CD4-positive, alpha-beta T cell treated with Interleukin-17A for 4 hours (primary cell): ENCODE measurements around the gene LPCAT2.
A peak's percentile ranks its signal among the peaks of the same experiment; 100 is the strongest.

Experiments
- DNase-seq: peaks from one replicate; pipeline ENCODE4 v3.0.0-alpha.2; 2020; ENCODE audit warnings: mixed read lengths

LPCAT2 gene

GRCh38 chr16:55508941-55509931 is at the start of gene LPCAT2:
Gene LPCAT2, plus strand, starts transcription at chr16:55509072. Its CDS starts 110 bp downstream, at chr16:55509182.
- DNase-seq = peak; percentile 17

GRCh38 chr16:55462241-55462640 is 46.6 kb upstream of the LPCAT2 start:
- no peak for DNase-seq

GRCh38 chr16:55464375-55464774 is 44.5 kb upstream of the LPCAT2 start:
- DNase-seq = no peak

GRCh38 chr16:55465077-55465896 is 43.6 kb upstream of the LPCAT2 start:
- DNase-seq = peak; percentile 83

- DNase-seq = no peak
Measured at GRCh38 chr16:55466209-55466608, 42.7 kb upstream of the LPCAT2 start.

- DNase-seq = no peak
Measured at GRCh38 chr16:55467898-55468297, 41.0 kb upstream of the LPCAT2 start.

- DNase-seq = no peak
Measured at GRCh38 chr16:55468352-55468990, 40.4 kb upstream of the LPCAT2 start.

- DNase-seq = no peak
Measured at GRCh38 chr16:55469821-55470532, 38.9 kb upstream of the LPCAT2 start.

- DNase-seq = no peak
Measured at GRCh38 chr16:55470533-55471371, 38.1 kb upstream of the LPCAT2 start.

GRCh38 chr16:55471448-55472097 is 37.3 kb upstream of the LPCAT2 start:
- no peak for DNase-seq

- DNase-seq = no peak
Measured at GRCh38 chr16:55473587-55473986, 35.3 kb upstream of the LPCAT2 start.

GRCh38 chr16:55474821-55475220 is 34.1 kb upstream of the LPCAT2 start:
- DNase-seq = no peak

GRCh38 chr16:55475919-55476318 is 33.0 kb upstream of the LPCAT2 start:
- DNase-seq = no peak

GRCh38 chr16:55476625-55477533 is 32.0 kb upstream of the LPCAT2 start:
- DNase-seq = no peak

GRCh38 chr16:55477736-55478135 is 31.1 kb upstream of the LPCAT2 start:
- no peak for DNase-seq

- DNase-seq = no peak
Measured at GRCh38 chr16:55478827-55479429, 29.9 kb upstream of the LPCAT2 start, which contains the start of gene MMP2. Gene MMP2, plus strand, starts transcription at chr16:55479198. Its CDS starts 282 bp downstream, at chr16:55479480.

GRCh38 chr16:55479430-55480140 is 29.3 kb upstream of the LPCAT2 start:
- no peak for DNase-seq

- no peak for DNase-seq
Measured at GRCh38 chr16:55480228-55480655, 28.6 kb upstream of the LPCAT2 start.
